Body of pancreas (tissue), 4 donors: Measurements from ENCODE around the gene EIF2S3B.

ENCODE experiments used
- CTCF ChIP-seq, 7 experiments: fragments of 450-650 bp in 4 of 7; fragments of 200-600 bp in 3 of 7; sonication (generic) in 3 of 7; IDR thresholded peaks; one replicate each; pipeline ENCODE4 v1.5.1; 2016 to 2019; ENCODE audit warnings: antibody characterized with exemption in 7 of 7
- POLR2A ChIP-seq, 3 donors: fragments of 450-650 bp; IDR thresholded peaks; one replicate each; pipeline ENCODE4 v1.6.1; 2016; ENCODE audit warnings: antibody characterized with exemption in 3 of 3, mild to moderate bottlenecking in 2 of 3

GRCh38 chr12:10528174-10528953, 22.7 kb downstream of the EIF2S3B start:
- no peak for TF ChIP-seq POLR2A (IDR thresholded peaks at IDR 0.05)
- no peak for TF ChIP-seq CTCF (IDR thresholded peaks at IDR 0.05)
